Activated T-cell treated with anti-CD3 and anti-CD28 coated beads, Interleukin-2, amount 50 U/mL, for 24 hours (primary cell): ENCODE data around the gene GMPR.
"Not testable (repeated sequence)": the region's sequence is repeated elsewhere in the genome, so short reads cannot be mapped to it uniquely, and the experiment has no call there.

ENCODE experiments used
- DNase-seq: peaks from one replicate; pipeline ENCODE4 v3.0.0-alpha.2; 2020
- H3K27ac Mint-ChIP-seq: 2 replicates; pipeline ENCODE4 v1.8.0; 2020; ENCODE audit warnings: mild to moderate bottlenecking, mixed read lengths
- H3K27me3 Mint-ChIP-seq: 2 replicates; pipeline ENCODE4 v1.8.0; 2020; ENCODE audit warnings: mixed read lengths
- H3K36me3 Mint-ChIP-seq: 2 replicates; pipeline ENCODE4 v1.8.0; 2020; ENCODE audit warnings: low read depth, mixed read lengths
- H3K4me1 Mint-ChIP-seq: 2 replicates; pipeline ENCODE4 v1.8.0; 2020; ENCODE audit warnings: low read depth, mixed read lengths
- H3K4me3 Mint-ChIP-seq: 2 replicates; pipeline ENCODE4 v1.8.0; 2020; ENCODE audit warnings: mild to moderate bottlenecking, moderate library complexity, mixed read lengths
- H3K9me3 Mint-ChIP-seq: 2 replicates; pipeline ENCODE4 v1.8.0; 2020; ENCODE audit warnings: mixed read lengths

GMPR gene

GRCh38 chr6:16249971-16250370 is 11.6 kb downstream of the GMPR start:
- H3K4me1 Mint-ChIP-seq: no peaks in the 10 kb centered on the region
- no peaks in the 10 kb centered on the region for H3K27me3 Mint-ChIP-seq
- no peaks in the 10 kb centered on the region for H3K9me3 Mint-ChIP-seq
- no peak overlapping the region for H3K4me3 Mint-ChIP-seq
- DNase-seq: no peak
- H3K27ac Mint-ChIP-seq: no peak overlapping the region
- H3K36me3 Mint-ChIP-seq: no peaks in the 10 kb centered on the region

GRCh38 chr6:16251706-16252105 is 13.3 kb downstream of the GMPR start:
- Mint-ChIP-seq H3K27me3 (no peaks in the 10 kb centered on the region), H3K9me3 (no peaks in the 10 kb centered on the region)
- DNase-seq: no peak

GRCh38 chr6:16252686-16253299 is 14.4 kb downstream of the GMPR start:
- H3K9me3 Mint-ChIP-seq: no peaks in the 10 kb centered on the region
- no peaks in the 10 kb centered on the region for H3K4me1 Mint-ChIP-seq
- no peak overlapping the region for H3K27ac Mint-ChIP-seq
- DNase-seq: no peak
- H3K36me3 Mint-ChIP-seq: no peaks in the 10 kb centered on the region
- no peaks in the 10 kb centered on the region for H3K27me3 Mint-ChIP-seq
- H3K4me3 Mint-ChIP-seq: no peak overlapping the region

More at GRCh38 chr6:16251706-16252105, 13.3 kb downstream of the GMPR start:
- Mint-ChIP-seq H3K4me3 (no peak overlapping the region), H3K36me3 (no peaks in the 10 kb centered on the region), H3K4me1 (no peaks in the 10 kb centered on the region), H3K27ac (no peak overlapping the region)

GRCh38 chr6:16253399-16254144 is 15.2 kb downstream of the GMPR start:
- no peaks in the 10 kb centered on the region for H3K9me3 Mint-ChIP-seq
- H3K27ac Mint-ChIP-seq: no peak overlapping the region
- no peak for DNase-seq
- H3K4me3 Mint-ChIP-seq: no peak overlapping the region
- H3K36me3 Mint-ChIP-seq: no peaks in the 10 kb centered on the region
- peaks cover 4% of the 10 kb centered on the region for H3K4me1 Mint-ChIP-seq
- no peaks in the 10 kb centered on the region for H3K27me3 Mint-ChIP-seq

- no peaks in the 10 kb centered on the region for H3K9me3 Mint-ChIP-seq
- no peak overlapping the region for H3K27ac Mint-ChIP-seq
Observed at GRCh38 chr6:16254535-16254934, 16.1 kb downstream of the GMPR start.

GRCh38 chr6:16256781-16257180 is 18.4 kb downstream of the GMPR start:
- H3K9me3 Mint-ChIP-seq: no peaks in the 10 kb centered on the region
- H3K4me3 Mint-ChIP-seq: no peak overlapping the region
- no peak for DNase-seq
- H3K27me3 Mint-ChIP-seq: no peaks in the 10 kb centered on the region
- no peak overlapping the region for H3K27ac Mint-ChIP-seq
- peaks cover 4% of the 10 kb centered on the region for H3K4me1 Mint-ChIP-seq
- H3K36me3 Mint-ChIP-seq: no peaks in the 10 kb centered on the region

More at GRCh38 chr6:16254535-16254934, 16.1 kb downstream of the GMPR start:
- peaks cover 4% of the 10 kb centered on the region for H3K4me1 Mint-ChIP-seq
- DNase-seq: no peak
- H3K27me3 Mint-ChIP-seq: no peaks in the 10 kb centered on the region
- H3K4me3 Mint-ChIP-seq: no peak overlapping the region
- H3K36me3 Mint-ChIP-seq: no peaks in the 10 kb centered on the region

GRCh38 chr6:16257999-16258708 is 19.8 kb downstream of the GMPR start:
- H3K4me3 Mint-ChIP-seq: no peak overlapping the region
- no peak for DNase-seq
- H3K9me3 Mint-ChIP-seq: no peaks in the 10 kb centered on the region
- no peak overlapping the region for H3K27ac Mint-ChIP-seq
- peaks cover 4% of the 10 kb centered on the region for H3K4me1 Mint-ChIP-seq
- no peaks in the 10 kb centered on the region for H3K27me3 Mint-ChIP-seq
- no peaks in the 10 kb centered on the region for H3K36me3 Mint-ChIP-seq

GRCh38 chr6:16258709-16259075 is 20.3 kb downstream of the GMPR start:
- Mint-ChIP-seq H3K4me3 (no peak overlapping the region), H3K4me1 (peaks cover 4% of the 10 kb centered on the region), H3K9me3 (no peaks in the 10 kb centered on the region), H3K27ac (no peak overlapping the region), H3K36me3 (no peaks in the 10 kb centered on the region), H3K27me3 (no peaks in the 10 kb centered on the region)
- DNase-seq: no peak

GRCh38 chr6:16259604-16260003 is 21.2 kb downstream of the GMPR start:
- not testable (repeated sequence) for H3K9me3 Mint-ChIP-seq, DNase-seq, H3K36me3 Mint-ChIP-seq, H3K4me1 Mint-ChIP-seq, H3K27ac Mint-ChIP-seq, H3K27me3 Mint-ChIP-seq, H3K4me3 Mint-ChIP-seq

GRCh38 chr6:16260602-16261001 is 22.2 kb downstream of the GMPR start:
- H3K36me3 Mint-ChIP-seq, H3K27ac Mint-ChIP-seq, H3K27me3 Mint-ChIP-seq, H3K9me3 Mint-ChIP-seq, H3K4me1 Mint-ChIP-seq, H3K4me3 Mint-ChIP-seq, DNase-seq: not testable (repeated sequence)

- H3K4me3 Mint-ChIP-seq, DNase-seq, H3K36me3 Mint-ChIP-seq, H3K27me3 Mint-ChIP-seq, H3K4me1 Mint-ChIP-seq, H3K27ac Mint-ChIP-seq, H3K9me3 Mint-ChIP-seq: not testable (repeated sequence)
Observed at GRCh38 chr6:16262773-16263172, 24.4 kb downstream of the GMPR start.

GRCh38 chr6:16263464-16264099 is 25.2 kb downstream of the GMPR start:
- not testable (repeated sequence) for H3K36me3 Mint-ChIP-seq, DNase-seq, H3K27me3 Mint-ChIP-seq

GRCh38 chr6:16264785-16265184 is 26.4 kb downstream of the GMPR start:
- Mint-ChIP-seq H3K4me1 (no peaks in the 10 kb centered on the region), H3K4me3 (no peak overlapping the region), H3K27ac (no peak overlapping the region), H3K36me3 (no peaks in the 10 kb centered on the region), H3K9me3 (no peaks in the 10 kb centered on the region), H3K27me3 (no peaks in the 10 kb centered on the region)
- no peak for DNase-seq

More at GRCh38 chr6:16263464-16264099, 25.2 kb downstream of the GMPR start:
- H3K27ac Mint-ChIP-seq, H3K9me3 Mint-ChIP-seq, H3K4me1 Mint-ChIP-seq, H3K4me3 Mint-ChIP-seq: not testable (repeated sequence)

GRCh38 chr6:16265351-16266341 is 27.3 kb downstream of the GMPR start:
- DNase-seq: no peak
- Mint-ChIP-seq H3K9me3 (no peaks in the 10 kb centered on the region), H3K4me3 (no peak overlapping the region), H3K27me3 (no peaks in the 10 kb centered on the region), H3K4me1 (no peaks in the 10 kb centered on the region), H3K27ac (no peak overlapping the region), H3K36me3 (no peaks in the 10 kb centered on the region)
